Stimulated activated CD8-positive, alpha-beta memory T cell treated with anti-CD3 and anti-CD28 coated beads, Interleukin-7, amount 100 ng/mL, for 48 hours (primary cell): ENCODE data around the gene WRAP73.

Source experiments
- DNase-seq, 2 donors: peaks; one replicate each; pipeline ENCODE4 v3.0.0-alpha.2; 2020; ENCODE audit warnings: low read depth in 1 of 2; ENCODE audit errors: extremely low read depth in 1 of 2

The WRAP73 gene

GRCh38 chr1:3681898-3682806, 32.2 kb upstream of the WRAP73 start:
- DNase-seq: no peak

GRCh38 chr1:3681231-3681897, 31.5 kb upstream of the WRAP73 start:
- DNase-seq: no peak

DNA sequence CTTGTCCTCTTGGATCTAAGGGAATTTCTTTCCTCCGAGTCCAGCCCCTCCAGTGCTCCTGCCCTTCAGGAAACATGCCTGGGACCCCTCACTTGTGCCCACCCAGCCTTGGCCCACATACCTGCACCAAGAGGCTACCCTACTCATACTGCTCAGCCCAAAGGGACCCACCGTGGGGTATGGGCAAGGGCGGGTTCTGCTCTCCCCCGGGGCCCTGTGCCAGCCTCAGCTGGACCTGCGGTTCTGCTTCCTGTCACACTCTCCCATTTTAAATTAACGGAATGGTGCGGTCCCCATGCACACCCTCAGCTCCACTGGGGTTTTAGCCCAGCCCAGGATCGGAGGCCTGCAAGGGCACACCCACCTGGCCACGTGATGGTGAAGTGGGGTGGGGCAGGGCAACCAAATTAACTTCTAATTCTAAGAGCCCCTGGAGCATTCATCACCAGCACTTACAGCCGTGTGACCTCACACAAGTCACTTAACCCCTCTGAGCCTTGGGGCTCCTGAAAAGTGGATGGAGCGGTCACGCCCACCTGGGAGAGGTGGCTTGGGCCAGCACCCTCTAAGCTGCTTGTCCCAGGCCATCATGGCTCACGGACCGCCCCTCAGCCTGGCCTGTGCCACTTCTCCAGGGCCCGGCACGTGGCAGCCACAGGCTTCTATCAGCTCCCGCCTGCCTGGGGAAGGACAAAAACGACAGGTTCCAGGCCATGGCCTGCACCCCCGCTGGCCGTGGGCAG, 30.8 kb upstream of the WRAP73 start:
- DNase-seq: no peak

DNA sequence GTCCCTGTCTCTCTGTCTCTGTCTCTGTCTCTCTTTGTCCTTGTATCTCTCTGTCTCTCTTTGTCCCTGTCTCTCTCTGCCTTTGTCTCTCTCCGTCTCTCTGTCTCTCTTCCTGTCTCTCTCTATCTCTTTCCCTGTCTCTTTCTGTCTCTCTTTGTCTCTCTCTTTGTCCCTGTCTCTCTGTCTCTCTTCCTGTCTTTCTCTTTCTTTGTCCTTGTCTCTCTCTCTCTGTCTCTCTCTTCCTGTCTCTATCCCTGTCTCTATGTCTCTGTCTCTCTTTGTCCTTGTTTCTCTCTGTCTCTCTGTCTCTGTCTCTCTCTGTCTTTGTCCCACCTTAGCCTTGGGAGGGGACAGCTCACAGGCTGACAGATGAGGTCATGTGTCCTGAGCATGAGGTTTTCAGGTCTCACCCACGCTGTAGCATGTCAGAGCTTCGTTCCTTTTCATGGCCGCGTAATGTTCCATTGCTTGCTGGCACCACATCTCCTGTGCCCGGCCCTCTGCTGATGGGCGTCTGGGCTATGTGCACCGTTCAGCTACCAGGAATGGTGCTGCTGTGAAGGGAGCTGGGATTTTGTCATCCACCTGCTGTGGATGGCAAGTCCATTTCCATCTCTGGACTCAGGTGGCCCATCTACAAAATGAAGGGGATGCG, 30.0 kb upstream of the WRAP73 start:
- DNase-seq: no peak

- DNase-seq: no peak
These were observed 29.2 kb upstream of the WRAP73 start for GRCh38 chr1:3679098-3679555.

- DNase-seq: no peak
These were observed 28.6 kb upstream of the WRAP73 start for GRCh38 chr1:3678361-3679097.

DNA sequence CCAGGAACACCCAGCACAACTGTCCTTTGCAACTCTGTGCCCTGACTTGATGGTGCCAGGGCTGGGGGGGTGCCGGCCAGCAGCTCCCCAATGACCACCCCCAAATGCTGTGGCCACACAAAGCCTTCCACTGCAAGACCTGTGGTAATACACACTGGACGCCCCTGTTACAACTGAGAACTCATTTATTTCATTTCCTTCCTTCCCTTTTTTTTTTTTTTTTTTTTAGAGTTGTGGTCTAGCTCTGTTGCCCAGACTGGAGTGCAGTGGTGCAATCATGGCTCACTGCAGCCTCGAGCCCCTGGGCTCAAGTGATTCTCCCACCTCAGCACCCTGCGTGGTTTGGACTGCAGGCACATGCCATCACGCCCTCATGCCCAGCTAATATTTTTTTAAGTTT, 27.6 kb upstream of the WRAP73 start:
- DNase-seq: no peak

DNA sequence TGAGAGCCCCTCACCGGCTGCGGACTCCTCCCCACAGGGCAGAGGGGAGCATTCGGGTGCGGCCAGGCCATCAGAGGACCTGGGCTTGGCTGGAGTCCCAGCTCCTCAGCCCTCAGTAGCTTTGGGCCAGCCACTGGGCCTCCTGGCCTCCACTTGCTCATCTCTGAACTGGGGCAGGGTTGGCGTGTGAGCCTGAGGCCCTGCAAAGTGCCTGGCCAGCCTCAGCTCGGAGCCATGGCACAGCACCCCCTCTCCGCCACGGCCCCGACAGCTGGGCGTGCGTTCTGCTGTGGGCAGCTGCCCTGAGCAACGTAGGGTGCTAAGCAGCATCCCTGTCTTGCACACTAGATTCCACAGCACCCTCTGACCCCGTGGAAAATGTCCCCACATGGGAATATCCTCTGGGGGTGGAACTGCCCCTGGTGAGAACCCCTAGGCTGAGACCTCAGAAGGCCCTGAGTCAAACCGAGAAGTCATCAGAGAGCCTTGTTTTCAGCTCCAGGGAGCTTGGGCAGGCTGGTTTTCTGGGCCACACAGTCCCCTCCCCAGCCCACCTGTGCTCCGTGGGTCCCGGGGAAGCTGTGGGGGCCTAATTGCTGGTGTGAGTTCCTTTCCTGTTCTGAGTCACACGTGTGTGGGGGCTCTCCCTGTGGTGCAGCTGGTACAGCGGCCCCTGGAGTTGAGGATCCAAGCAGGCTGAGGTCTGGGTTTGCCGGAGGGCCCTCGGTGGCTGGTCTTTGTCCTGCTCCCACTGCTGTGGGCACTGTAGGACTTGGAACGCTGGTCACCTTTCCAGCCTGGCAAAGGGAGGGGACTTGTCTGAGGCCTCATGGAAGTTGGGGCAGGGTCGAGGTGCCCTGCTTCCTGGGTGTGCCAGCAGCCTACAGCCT, 26.9 kb upstream of the WRAP73 start:
- no peak for DNase-seq

DNA sequence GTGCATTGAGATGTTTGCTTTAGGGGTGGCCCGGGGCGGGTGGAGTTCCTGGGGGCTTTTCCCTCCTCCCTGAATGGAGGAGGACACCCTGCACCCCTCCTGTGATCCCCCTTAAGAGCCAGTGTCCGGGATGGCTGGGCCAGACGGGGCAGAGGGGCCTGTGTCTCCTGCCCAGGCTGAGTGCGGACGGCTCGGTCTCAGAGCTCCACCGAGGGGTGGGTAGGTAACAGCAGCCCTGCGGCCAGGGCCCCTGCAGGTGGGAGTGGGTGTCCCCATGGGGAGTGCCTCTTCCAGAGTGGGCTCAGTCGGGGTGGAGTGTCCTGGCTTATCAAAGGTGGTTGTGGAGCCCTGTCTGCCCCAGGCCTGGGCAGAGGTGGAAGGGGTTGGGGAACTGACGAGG, 25.5 kb upstream of the WRAP73 start:
- DNase-seq: no peak

GRCh38 chr1:3674100-3675094, 24.5 kb upstream of the WRAP73 start:
- DNase-seq: no peak

- DNase-seq: no peak
These were observed 23.6 kb upstream of the WRAP73 start for GRCh38 chr1:3673381-3674099.

DNA sequence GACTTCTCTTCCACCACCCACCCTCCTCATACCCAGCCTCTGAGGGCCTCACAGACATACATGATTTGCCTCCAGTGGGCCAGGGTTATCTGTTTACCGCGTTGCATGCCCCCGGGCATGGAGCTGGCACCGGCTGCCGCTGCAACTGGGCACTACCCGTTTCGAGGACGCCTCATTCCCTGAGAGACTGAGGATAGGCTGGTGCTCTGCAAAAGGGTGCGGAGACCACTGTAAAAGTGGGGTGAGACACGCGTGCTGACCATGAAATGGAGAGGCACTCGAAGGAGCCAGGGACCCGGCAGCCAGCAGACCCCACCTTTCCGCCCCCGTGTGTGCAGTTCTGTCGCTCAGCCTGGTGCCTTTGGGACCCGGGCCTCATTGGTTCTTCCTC, 23.1 kb upstream of the WRAP73 start:
- DNase-seq: no peak

- DNase-seq: no peak
These were observed 22.5 kb upstream of the WRAP73 start for GRCh38 chr1:3672231-3672970.

- no peak for DNase-seq
These were observed 21.7 kb upstream of the WRAP73 start for GRCh38 chr1:3671371-3672180.

GRCh38 chr1:3670823-3671265, 20.9 kb upstream of the WRAP73 start:
- DNase-seq: no peak

GRCh38 chr1:3669971-3670431, 20.1 kb upstream of the WRAP73 start:
- DNase-seq: no peak
